OCI-LY1 (cell line): ENCODE results near the gene OAS3.

ENCODE experiments used
- H2AFZ ChIP-seq: fragments of 200-600 bp; sonication (generic), shearing (Covaris generic); 2 replicates; pipeline ENCODE4 v1.6.0; 2014; ENCODE audit warnings: antibody characterized with exemption, mild to moderate bottlenecking, low read length
- H3F3A ChIP-seq: fragments of 200-600 bp; sonication (generic), shearing (Covaris generic); 2 replicates; pipeline ENCODE4 v1.6.0; 2014; ENCODE audit warnings: mild to moderate bottlenecking, antibody characterized with exemption, low read length, moderate library complexity; ENCODE audit not compliant: insufficient read depth
- H3K27ac ChIP-seq: fragments of 200-600 bp; sonication (generic); 2 replicates; pipeline ENCODE4 v1.5.1; 2014; ENCODE audit warnings: low read length, mixed run types, mild to moderate bottlenecking, low read depth; ENCODE audit not compliant: poor library complexity, severe bottlenecking
- H3K27me3 ChIP-seq: fragments of 200-600 bp; sonication (generic); 2 replicates; pipeline ENCODE4 v1.6.0; 2014; ENCODE audit warnings: antibody characterized with exemption, mild to moderate bottlenecking, low read length, moderate library complexity; ENCODE audit not compliant: insufficient read depth
- H3K36me3 ChIP-seq: fragments of 200-600 bp; sonication (generic); 2 replicates; pipeline ENCODE4 v1.6.1; 2014; ENCODE audit warnings: mild to moderate bottlenecking, antibody characterized with exemption, low read length, moderate library complexity, mixed read lengths; ENCODE audit not compliant: insufficient read depth
- H3K4me1 ChIP-seq: fragments of 200-600 bp; sonication (generic); 2 replicates; pipeline ENCODE4 v1.5.1; 2014; ENCODE audit warnings: mild to moderate bottlenecking, low read length, moderate library complexity; ENCODE audit not compliant: insufficient read depth, severe bottlenecking
- H3K4me2 ChIP-seq: fragments of 200-600 bp; sonication (generic), shearing (Covaris generic); 2 replicates; pipeline ENCODE4 v1.6.1; 2014; ENCODE audit warnings: low read length
- H3K4me3 ChIP-seq: fragments of 200-600 bp; sonication (generic); 2 replicates; pipeline ENCODE4 v1.5.1; 2014; ENCODE audit warnings: low read length, low read depth, mild to moderate bottlenecking, mixed read lengths; ENCODE audit not compliant: poor library complexity, severe bottlenecking
- H3K79me2 ChIP-seq: fragments of 200-600 bp; shearing (Covaris generic); 2 replicates; pipeline ENCODE4 v1.6.1; 2016; ENCODE audit warnings: mixed run types, low read length, mixed read lengths; ENCODE audit not compliant: insufficient read depth
- H3K9ac ChIP-seq: fragments of 200-600 bp; sonication (generic), shearing (Covaris generic); 2 replicates; pipeline ENCODE4 v1.6.1; 2014; ENCODE audit warnings: mild to moderate bottlenecking, low read length, mixed read lengths
- H3K9me2 ChIP-seq: fragments of 200-600 bp; sonication (generic), shearing (Covaris generic); 2 replicates; pipeline ENCODE4 v1.6.1; 2014; ENCODE audit warnings: low read depth, mild to moderate bottlenecking, low read length, mixed read lengths
- H3K9me3 ChIP-seq: fragments of 200-600 bp; shearing (Covaris generic); 2 replicates; pipeline ENCODE4 v1.6.1; 2014; ENCODE audit warnings: low read length, mixed read lengths
- H4K20me1 ChIP-seq: fragments of 200-600 bp; sonication (generic), shearing (Covaris generic); 2 replicates; pipeline ENCODE4 v1.6.0; 2016; ENCODE audit warnings: mild to moderate bottlenecking, low read length; ENCODE audit not compliant: insufficient read depth
- CTCF ChIP-seq: fragments of 200-600 bp; sonication (generic), shearing (Covaris generic); IDR thresholded peaks from 2 replicates; pipeline ENCODE4 v1.5.1; 2017; ENCODE audit warnings: mild to moderate bottlenecking, antibody characterized with exemption, low read length, moderate library complexity, mixed read lengths
- EZH2 ChIP-seq: fragments of 200-600 bp; sonication (generic), shearing (Covaris generic); IDR thresholded peaks from 2 replicates; pipeline ENCODE4 v1.8.0; 2017; ENCODE audit warnings: borderline replicate concordance, mixed run types, mild to moderate bottlenecking, antibody characterized with exemption, low read length, moderate library complexity, mixed read lengths

Gene OAS3

GRCh38 chr12:113005762-113006161 lies 67.5 kb downstream of the OAS3 start:
- no peak for TF ChIP-seq EZH2
- peak; percentile 38 for TF ChIP-seq CTCF
- Histone ChIP-seq H2AFZ (no peak overlapping the region), H3K9ac (no peak overlapping the region), H3K27ac (no peak overlapping the region), H3K9me3 (no peaks in the 10 kb centered on the region), H3K4me2 (no peak overlapping the region), H3F3A (no peaks in the 10 kb centered on the region), H3K4me1 (no peaks in the 10 kb centered on the region), H4K20me1 (no peaks in the 10 kb centered on the region), H3K9me2 (no peaks in the 10 kb centered on the region), H3K79me2 (no peaks in the 10 kb centered on the region), H3K27me3 (no peaks in the 10 kb centered on the region), H3K36me3 (no peaks in the 10 kb centered on the region), H3K4me3 (no peak overlapping the region)

- Histone ChIP-seq H3K27ac (no peak overlapping the region), H3K9me3 (no peaks in the 10 kb centered on the region), H3K27me3 (no peaks in the 10 kb centered on the region), H3K9ac (no peak overlapping the region), H3K4me1 (no peaks in the 10 kb centered on the region), H4K20me1 (no peaks in the 10 kb centered on the region), H3K4me3 (no peak overlapping the region), H3K4me2 (no peak overlapping the region), H3K79me2 (no peaks in the 10 kb centered on the region), H3K36me3 (no peaks in the 10 kb centered on the region; the same call in 1 of the 2 replicates), H2AFZ (no peak overlapping the region), H3K9me2 (no peaks in the 10 kb centered on the region), H3F3A (no peaks in the 10 kb centered on the region)
- TF ChIP-seq CTCF (no peak), EZH2 (no peak)
These were observed 67.9 kb downstream of the OAS3 start for GRCh38 chr12:113006206-113006605.

GRCh38 chr12:113006641-113007040 lies 68.4 kb downstream of the OAS3 start:
- Histone ChIP-seq H3K4me3 (no peak overlapping the region), H2AFZ (no peak overlapping the region), H3K27me3 (no peaks in the 10 kb centered on the region), H4K20me1 (no peaks in the 10 kb centered on the region), H3K9ac (no peak overlapping the region), H3K36me3 (no peaks in the 10 kb centered on the region; the same call in 1 of the 2 replicates), H3K4me2 (no peak overlapping the region), H3F3A (no peaks in the 10 kb centered on the region), H3K4me1 (no peaks in the 10 kb centered on the region), H3K9me3 (no peaks in the 10 kb centered on the region; the same call in 1 of the 2 replicates), H3K27ac (no peak overlapping the region), H3K79me2 (no peaks in the 10 kb centered on the region), H3K9me2 (no peaks in the 10 kb centered on the region)
- TF ChIP-seq CTCF, result no peak
- no peak for TF ChIP-seq EZH2
